SK-N-SH treated with all-trans-retinoic acid at 6 μM for 48 hours (cell line): ENCODE measurements around the gene TBKBP1.

Experiments used
- ATAC-seq: fragments of 200-7000 bp; cut with Tn5 transposase; 3 replicates; pipeline ENCODE4 v1.9.1; 2020; ENCODE audit warnings: mild to moderate bottlenecking, moderate library complexity
- ARNTL ChIP-seq: fragments of 450-650 bp; formaldehyde crosslinking; IDR thresholded peaks from 2 replicates; pipeline ENCODE4 v1.5.0; 2020; ENCODE audit warnings: low read depth, mild to moderate bottlenecking, moderate library complexity, borderline replicate concordance
- BACH2 ChIP-seq: fragments of 250-450 bp; sonication (Bioruptor Pico); IDR thresholded peaks from 2 replicates; pipeline ENCODE4 v1.9.0; 2021; ENCODE audit warnings: mild to moderate bottlenecking, borderline replicate concordance
- CSDC2 ChIP-seq: fragments of 250-450 bp; sonication (Bioruptor Pico); IDR thresholded peaks from 2 replicates; pipeline ENCODE4 v1.5.0; 2020; ENCODE audit warnings: mild to moderate bottlenecking, moderate library complexity
- ESRRG ChIP-seq: fragments of 250-450 bp; sonication (Bioruptor Pico); IDR thresholded peaks from 2 replicates; pipeline ENCODE4 v1.6.1; 2021; ENCODE audit warnings: mild to moderate bottlenecking
- GLIS3 ChIP-seq: fragments of 250-450 bp; sonication (Bioruptor Pico); IDR thresholded peaks from 2 replicates; pipeline ENCODE4 v1.5.0; 2020; ENCODE audit warnings: mild to moderate bottlenecking, moderate library complexity
- ISL1 ChIP-seq: fragments of 250-450 bp; sonication (Bioruptor Pico); IDR thresholded peaks from 2 replicates; pipeline ENCODE4 v2.1.2; 2022; ENCODE audit warnings: mild to moderate bottlenecking, moderate library complexity
- OSR1 ChIP-seq: fragments of 250-450 bp; sonication (Bioruptor Pico); IDR thresholded peaks from 2 replicates; pipeline ENCODE4 v1.8.0; 2022; ENCODE audit warnings: moderate library complexity, mild to moderate bottlenecking, inconsistent platforms
- PPARA ChIP-seq: fragments of 250-450 bp; sonication (Bioruptor Pico); IDR thresholded peaks from 2 replicates; pipeline ENCODE4 v1.5.0; 2020; ENCODE audit warnings: mild to moderate bottlenecking, borderline replicate concordance
- RARB ChIP-seq: fragments of 250-450 bp; sonication (Bioruptor Pico); IDR thresholded peaks from 2 replicates; pipeline ENCODE4 v1.8.0; 2021; ENCODE audit warnings: mild to moderate bottlenecking, moderate library complexity
- SNAI2 ChIP-seq: fragments of 250-450 bp; sonication (Bioruptor Pico); IDR thresholded peaks from 2 replicates; pipeline ENCODE4 v1.5.0; 2020; ENCODE audit warnings: mild to moderate bottlenecking, moderate library complexity
- TCF4 ChIP-seq: fragments of 250-450 bp; sonication (Bioruptor Pico); IDR thresholded peaks from 2 replicates; pipeline ENCODE4 v1.8.0; 2021; ENCODE audit warnings: mild to moderate bottlenecking, moderate library complexity, borderline replicate concordance
- TOX ChIP-seq: fragments of 250-450 bp; sonication (Bioruptor Pico); IDR thresholded peaks from 2 replicates; pipeline ENCODE4 v1.8.0; 2021; ENCODE audit warnings: mild to moderate bottlenecking, moderate library complexity, borderline replicate concordance
- ZC3H10 ChIP-seq: fragments of 250-450 bp; sonication (Bioruptor Pico); IDR thresholded peaks from 2 replicates; pipeline ENCODE4 v1.5.1; 2021; ENCODE audit warnings: mild to moderate bottlenecking, moderate library complexity
- ZFP3 ChIP-seq: fragments of 250-450 bp; sonication (Bioruptor Pico); IDR thresholded peaks from 2 replicates; pipeline ENCODE4 v1.5.0; 2020; ENCODE audit warnings: mild to moderate bottlenecking, moderate library complexity
- ZFP30 ChIP-seq: fragments of 450-650 bp; formaldehyde crosslinking; IDR thresholded peaks from 2 replicates; pipeline ENCODE4 v1.5.0; 2022; ENCODE audit warnings: mild to moderate bottlenecking, moderate library complexity
- TF ChIP-seq, protein P1 (sequence below): fragments of 250-450 bp; sonication (Bioruptor Pico); IDR thresholded peaks from 2 replicates; pipeline ENCODE4 v1.8.0; 2021; ENCODE audit warnings: low read depth, mild to moderate bottlenecking, moderate library complexity, borderline replicate concordance
- TF ChIP-seq, protein P2 (sequence below): fragments of 250-450 bp; sonication (Bioruptor Pico); IDR thresholded peaks from 2 replicates; pipeline ENCODE4 v1.5.1; 2020; ENCODE audit warnings: low read depth, mild to moderate bottlenecking, moderate library complexity
- TF ChIP-seq, protein P3 (sequence below): fragments of 250-450 bp; sonication (Bioruptor Pico); IDR thresholded peaks from 2 replicates; pipeline ENCODE4 v1.5.1; 2021; ENCODE audit warnings: mild to moderate bottlenecking, moderate library complexity
- TF ChIP-seq, protein P4 (sequence below): fragments of 250-450 bp; sonication (Bioruptor Pico); IDR thresholded peaks from 2 replicates; pipeline ENCODE4 v1.8.0; 2020; ENCODE audit warnings: mild to moderate bottlenecking, moderate library complexity, borderline replicate concordance

The TBKBP1 gene

DNA sequence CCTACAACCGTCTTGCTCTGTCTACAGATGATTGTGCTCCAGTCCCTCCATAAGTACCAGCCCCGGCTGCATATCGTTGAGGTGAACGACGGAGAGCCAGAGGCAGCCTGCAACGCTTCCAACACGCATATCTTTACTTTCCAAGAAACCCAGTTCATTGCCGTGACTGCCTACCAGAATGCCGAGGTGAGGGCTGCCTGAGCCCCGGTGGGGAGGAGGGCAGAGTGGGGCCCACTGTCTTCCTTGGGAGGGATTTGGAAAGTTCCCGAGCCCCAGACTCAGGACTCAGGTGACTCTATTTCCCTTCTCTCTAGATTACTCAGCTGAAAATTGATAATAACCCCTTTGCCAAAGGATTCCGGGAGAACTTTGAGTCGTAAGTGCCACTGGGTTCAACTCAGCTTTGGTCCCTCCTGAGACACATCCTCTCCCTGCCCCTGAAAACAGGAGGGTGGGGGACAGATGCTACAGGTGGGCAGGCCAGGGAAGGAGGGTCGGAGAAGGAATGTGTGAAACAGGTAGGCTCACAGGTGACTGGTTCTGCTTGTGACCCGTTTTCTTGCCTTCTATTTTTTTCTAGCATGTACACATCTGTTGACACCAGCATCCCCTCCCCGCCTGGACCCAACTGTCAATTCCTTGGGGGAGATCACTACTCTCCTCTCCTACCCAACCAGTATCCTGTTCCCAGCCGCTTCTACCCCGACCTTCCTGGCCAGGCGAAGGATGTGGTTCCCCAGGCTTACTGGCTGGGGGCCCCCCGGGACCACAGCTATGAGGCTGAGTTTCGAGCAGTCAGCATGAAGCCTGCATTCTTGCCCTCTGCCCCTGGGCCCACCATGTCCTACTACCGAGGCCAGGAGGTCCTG is 50.4 kb downstream of the TBKBP1 start (continued):
- TF ChIP-seq, protein P1, sequence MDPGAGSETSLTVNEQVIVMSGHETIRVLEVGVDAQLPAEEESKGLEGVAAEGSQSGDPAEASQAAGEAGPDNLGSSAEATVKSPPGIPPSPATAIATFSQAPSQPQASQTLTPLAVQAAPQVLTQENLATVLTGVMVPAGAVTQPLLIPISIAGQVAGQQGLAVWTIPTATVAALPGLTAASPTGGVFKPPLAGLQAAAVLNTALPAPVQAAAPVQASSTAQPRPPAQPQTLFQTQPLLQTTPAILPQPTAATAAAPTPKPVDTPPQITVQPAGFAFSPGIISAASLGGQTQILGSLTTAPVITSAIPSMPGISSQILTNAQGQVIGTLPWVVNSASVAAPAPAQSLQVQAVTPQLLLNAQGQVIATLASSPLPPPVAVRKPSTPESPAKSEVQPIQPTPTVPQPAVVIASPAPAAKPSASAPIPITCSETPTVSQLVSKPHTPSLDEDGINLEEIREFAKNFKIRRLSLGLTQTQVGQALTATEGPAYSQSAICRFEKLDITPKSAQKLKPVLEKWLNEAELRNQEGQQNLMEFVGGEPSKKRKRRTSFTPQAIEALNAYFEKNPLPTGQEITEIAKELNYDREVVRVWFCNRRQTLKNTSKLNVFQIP (CRISPR knock-in tag): no peak
- TF ChIP-seq ZFP3: no peak
- TF ChIP-seq ZFP30 (CRISPR knock-in tag): no peak
- TF ChIP-seq, protein P2, sequence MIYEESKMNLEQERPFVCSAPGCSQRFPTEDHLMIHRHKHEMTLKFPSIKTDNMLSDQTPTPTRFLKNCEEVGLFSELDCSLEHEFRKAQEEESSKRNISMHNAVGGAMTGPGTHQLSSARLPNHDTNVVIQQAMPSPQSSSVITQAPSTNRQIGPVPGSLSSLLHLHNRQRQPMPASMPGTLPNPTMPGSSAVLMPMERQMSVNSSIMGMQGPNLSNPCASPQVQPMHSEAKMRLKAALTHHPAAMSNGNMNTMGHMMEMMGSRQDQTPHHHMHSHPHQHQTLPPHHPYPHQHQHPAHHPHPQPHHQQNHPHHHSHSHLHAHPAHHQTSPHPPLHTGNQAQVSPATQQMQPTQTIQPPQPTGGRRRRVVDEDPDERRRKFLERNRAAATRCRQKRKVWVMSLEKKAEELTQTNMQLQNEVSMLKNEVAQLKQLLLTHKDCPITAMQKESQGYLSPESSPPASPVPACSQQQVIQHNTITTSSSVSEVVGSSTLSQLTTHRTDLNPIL: no peak
- no peak for TF ChIP-seq BACH2 (CRISPR knock-in tag)
- TF ChIP-seq RARB (CRISPR knock-in tag): no peak
- TF ChIP-seq, protein P3, sequence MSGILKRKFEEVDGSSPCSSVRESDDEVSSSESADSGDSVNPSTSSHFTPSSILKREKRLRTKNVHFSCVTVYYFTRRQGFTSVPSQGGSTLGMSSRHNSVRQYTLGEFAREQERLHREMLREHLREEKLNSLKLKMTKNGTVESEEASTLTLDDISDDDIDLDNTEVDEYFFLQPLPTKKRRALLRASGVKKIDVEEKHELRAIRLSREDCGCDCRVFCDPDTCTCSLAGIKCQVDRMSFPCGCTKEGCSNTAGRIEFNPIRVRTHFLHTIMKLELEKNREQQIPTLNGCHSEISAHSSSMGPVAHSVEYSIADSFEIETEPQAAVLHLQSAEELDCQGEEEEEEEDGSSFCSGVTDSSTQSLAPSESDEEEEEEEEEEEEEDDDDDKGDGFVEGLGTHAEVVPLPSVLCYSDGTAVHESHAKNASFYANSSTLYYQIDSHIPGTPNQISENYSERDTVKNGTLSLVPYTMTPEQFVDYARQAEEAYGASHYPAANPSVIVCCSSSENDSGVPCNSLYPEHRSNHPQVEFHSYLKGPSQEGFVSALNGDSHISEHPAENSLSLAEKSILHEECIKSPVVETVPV: no peak
- TF ChIP-seq OSR1: no peak
- TF ChIP-seq PPARA (CRISPR knock-in tag): no peak

DNA sequence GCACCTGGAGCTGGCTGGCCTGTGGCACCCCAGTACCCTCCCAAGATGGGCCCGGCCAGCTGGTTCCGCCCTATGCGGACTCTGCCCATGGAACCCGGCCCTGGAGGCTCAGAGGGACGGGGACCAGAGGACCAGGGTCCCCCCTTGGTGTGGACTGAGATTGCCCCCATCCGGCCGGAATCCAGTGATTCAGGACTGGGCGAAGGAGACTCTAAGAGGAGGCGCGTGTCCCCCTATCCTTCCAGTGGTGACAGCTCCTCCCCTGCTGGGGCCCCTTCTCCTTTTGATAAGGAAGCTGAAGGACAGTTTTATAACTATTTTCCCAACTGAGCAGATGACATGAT is 51.0 kb downstream of the TBKBP1 start:
- no peak for ATAC-seq
- TF ChIP-seq, protein P1 (CRISPR knock-in tag): no peak
- TF ChIP-seq TOX: no peak
- no peak for TF ChIP-seq CSDC2 (CRISPR knock-in tag)
- TF ChIP-seq, protein P4, sequence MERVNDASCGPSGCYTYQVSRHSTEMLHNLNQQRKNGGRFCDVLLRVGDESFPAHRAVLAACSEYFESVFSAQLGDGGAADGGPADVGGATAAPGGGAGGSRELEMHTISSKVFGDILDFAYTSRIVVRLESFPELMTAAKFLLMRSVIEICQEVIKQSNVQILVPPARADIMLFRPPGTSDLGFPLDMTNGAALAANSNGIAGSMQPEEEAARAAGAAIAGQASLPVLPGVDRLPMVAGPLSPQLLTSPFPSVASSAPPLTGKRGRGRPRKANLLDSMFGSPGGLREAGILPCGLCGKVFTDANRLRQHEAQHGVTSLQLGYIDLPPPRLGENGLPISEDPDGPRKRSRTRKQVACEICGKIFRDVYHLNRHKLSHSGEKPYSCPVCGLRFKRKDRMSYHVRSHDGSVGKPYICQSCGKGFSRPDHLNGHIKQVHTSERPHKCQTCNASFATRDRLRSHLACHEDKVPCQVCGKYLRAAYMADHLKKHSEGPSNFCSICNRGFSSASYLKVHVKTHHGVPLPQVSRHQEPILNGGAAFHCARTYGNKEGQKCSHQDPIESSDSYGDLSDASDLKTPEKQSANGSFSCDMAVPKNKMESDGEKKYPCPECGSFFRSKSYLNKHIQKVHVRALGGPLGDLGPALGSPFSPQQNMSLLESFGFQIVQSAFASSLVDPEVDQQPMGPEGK (CRISPR knock-in tag): no peak
- TF ChIP-seq PPARA (CRISPR knock-in tag): no peak
- no peak for TF ChIP-seq TCF4 (CRISPR knock-in tag)
- TF ChIP-seq SNAI2 (CRISPR knock-in tag): no peak
- TF ChIP-seq ZFP30 (CRISPR knock-in tag): no peak

DNA sequence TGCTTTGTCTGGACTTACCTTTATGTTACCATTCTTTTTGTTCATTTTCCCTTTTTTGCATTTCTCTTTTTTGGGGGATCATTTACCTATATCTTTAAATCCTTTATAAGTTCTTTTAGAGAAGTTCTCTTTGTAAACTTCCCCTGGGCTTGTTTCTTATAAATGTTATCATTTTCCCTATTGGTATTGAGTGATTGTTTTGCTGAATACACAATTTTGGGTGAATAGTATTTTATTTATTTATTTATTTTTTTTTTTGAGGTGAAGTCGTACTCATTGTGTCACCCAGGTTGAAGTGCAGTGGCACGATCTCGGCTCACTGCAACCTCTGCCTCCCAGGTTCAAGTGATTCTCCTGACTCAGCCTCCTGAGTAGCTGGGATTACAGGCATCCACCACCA is 57.5 kb downstream of the TBKBP1 start:
- no peak for ATAC-seq
- TF ChIP-seq BACH2 (CRISPR knock-in tag): no peak
- TF ChIP-seq SNAI2 (CRISPR knock-in tag): no peak
- no peak for TF ChIP-seq ISL1 (CRISPR knock-in tag)
- TF ChIP-seq CSDC2 (CRISPR knock-in tag): no peak
- no peak for TF ChIP-seq ZFP3
- TF ChIP-seq, protein P2: no peak

DNA sequence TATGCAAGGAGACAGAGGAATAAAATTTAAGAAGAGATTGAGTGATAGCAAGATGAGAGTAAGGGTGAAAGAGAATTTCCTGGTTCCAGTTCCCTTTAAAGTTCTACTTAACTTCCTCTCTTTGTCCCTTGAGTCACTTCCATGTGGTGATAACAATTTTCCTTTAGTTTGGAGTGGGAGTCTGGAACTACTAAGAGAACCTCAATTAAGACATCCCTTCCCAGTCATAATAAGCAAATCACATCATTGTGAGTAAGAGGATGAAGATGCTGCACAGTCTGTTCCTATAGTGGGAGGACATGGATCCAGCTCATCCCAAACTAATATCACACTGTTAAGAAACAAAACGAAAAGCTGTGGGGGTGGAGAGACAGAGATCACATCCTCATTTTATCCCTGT is 63.4 kb downstream of the TBKBP1 start:
- no peak for ATAC-seq
- no peak for TF ChIP-seq GLIS3 (CRISPR knock-in tag)
- no peak for TF ChIP-seq ARNTL (CRISPR knock-in tag)
- TF ChIP-seq, protein P1 (CRISPR knock-in tag): no peak
- TF ChIP-seq PPARA (CRISPR knock-in tag): no peak
- no peak for TF ChIP-seq ESRRG (CRISPR knock-in tag)
- TF ChIP-seq ZFP30 (CRISPR knock-in tag): no peak
- no peak for TF ChIP-seq TOX
- no peak for TF ChIP-seq ISL1 (CRISPR knock-in tag)
- TF ChIP-seq TCF4 (CRISPR knock-in tag): no peak
- no peak for TF ChIP-seq OSR1
- TF ChIP-seq, protein P2: no peak
- TF ChIP-seq, protein P4 (CRISPR knock-in tag): no peak
- no peak for TF ChIP-seq ZC3H10 (CRISPR knock-in tag)
